Kidney (tissue), 22 donors: ENCODE results near the gene BNIP2. TPM values are rescaled to one million over a fixed set of nuclear protein-coding genes. Genes with fewer than 3 reads are reported as not detected.

Experiments used
- DNase-seq, 5 donors: peaks; one replicate each; pipeline ENCODE4 v3.0.0-alpha.2; 2013 to 2020
- FAIRE-seq: peaks from 2 replicates; lab custom pipeline; 2012; peaks lifted over from hg19 to GRCh38; lab: Jason Lieb, UNC
- H3K27ac ChIP-seq, 2 donors: one replicate each; pipeline ENCODE4 v1.7.0; 2013; ENCODE audit warnings: low read depth in 2 of 2, low read length in 2 of 2, inconsistent platforms in 1 of 2
- H3K27me3 ChIP-seq: one replicate; pipeline ENCODE4 v1.7.1; 2013; ENCODE audit warnings: low read length, inconsistent platforms; ENCODE audit not compliant: control insufficient read depth, insufficient read depth
- H3K36me3 ChIP-seq, 3 donors: one replicate each; pipeline versions ENCODE4 v1.7.0 to v1.7.1; 2013; ENCODE audit warnings: low read length in 3 of 3, control low read depth in 1 of 3, inconsistent platforms in 1 of 3; ENCODE audit not compliant: insufficient read depth in 3 of 3, control insufficient read depth in 2 of 3
- H3K4me1 ChIP-seq, 3 donors: one replicate each; pipeline versions ENCODE4 v1.7.0 to v1.7.1; 2013; ENCODE audit warnings: low read length in 3 of 3, inconsistent platforms in 1 of 3, low read depth in 1 of 3; ENCODE audit not compliant: control insufficient read depth in 2 of 3, insufficient read depth in 2 of 3
- H3K4me3 ChIP-seq, 3 donors: one replicate each; pipeline versions ENCODE4 v1.7.0 to v1.8.1; 2013; ENCODE audit warnings: low read length in 3 of 3, control low read depth in 1 of 3, inconsistent platforms in 1 of 3
- H3K9ac ChIP-seq, 3 donors: one replicate each; pipeline versions ENCODE4 v1.7.0 to v1.7.1; 2013; ENCODE audit warnings: low read length in 3 of 3, control low read depth in 1 of 3, inconsistent platforms in 1 of 3
- H3K9me3 ChIP-seq, 3 donors: one replicate each; pipeline versions ENCODE4 v1.7.0 to v1.7.1; 2013; ENCODE audit warnings: low read length in 3 of 3, control low read depth in 1 of 3, inconsistent platforms in 1 of 3; ENCODE audit not compliant: control insufficient read depth in 2 of 3, insufficient read depth in 1 of 3
- CTCF ChIP-seq: IDR thresholded peaks from 3 replicates; pipeline ENCODE4 v1.5.1; 2012; ENCODE audit warnings: mild to moderate bottlenecking, moderate library complexity, borderline replicate concordance; ENCODE audit not compliant: insufficient read depth; ENCODE audit errors: extremely low read depth
- intact Hi-C: fragments of 100-400 bp; cut with DNase I; formaldehyde crosslinking; loops from one replicate; pipeline ENCODE4 v1.11.1; 2022
- long read RNA-seq, 10 donors: library from polyadenylated mRNA in 1 of 10; unstranded in 1 of 10; transcript quantifications; one replicate each; pipeline ENCODE4 v2.0.0 and lab custom pipeline, GENCODE V29; 2021 to 2026
- polyA plus RNA-seq: library from polyadenylated mRNA; stranded (reverse); fragments of 350-450 nt; fragmentation: Illumina TruSeq; extraction: RNeasy Lipid Tissue Mini Kit (QIAGEN cat#74804); gene quantifications from one replicate; pipeline ENCODE4 v1.2.3, GENCODE V29; 2014; ENCODE audit warnings: low read depth, low replicate concordance; ENCODE audit not compliant: insufficient read depth
- total RNA-seq: library from RNA; stranded (reverse); fragmentation: NEBNext Ultra II Directional; extraction: Animal tissue kit (Norgen Biotek cat#: 25700); gene quantifications from one replicate; pipeline ENCODE4 v1.2.1, GENCODE V29; 2021
- donor health status: control.
- donor health status: control.
- donor health status: control.
- donor health status: control.
- donor health status: control.
- donor health status: DM: yes; HTN: yes; CAD: no.
- donor health status: Normal renal cell carcinoma (clear cell type).

Gene BNIP2
- total RNA-seq, result 73.8 TPM
- 18.2 TPM for polyA plus RNA-seq
- long read RNA-seq, donor 1, full-length matches to known transcripts, result 10 of 10 reads
- long read RNA-seq, donor 1, partial matches to known transcripts, result 0 of 10 reads
- long read RNA-seq, donor 1, other reads (novel, unspliced or antisense), result 0 of 10 reads
- long read RNA-seq, donor 2, full-length matches to known transcripts, result 7 of 7 reads
- long read RNA-seq, donor 2, partial matches to known transcripts, result 0 of 7 reads
- long read RNA-seq, donor 2, other reads (novel, unspliced or antisense), result 0 of 7 reads
- long read RNA-seq, donor 3, full-length matches to known transcripts, result 20 of 20 reads
- long read RNA-seq, donor 3, partial matches to known transcripts, result 0 of 20 reads
- long read RNA-seq, donor 3, other reads (novel, unspliced or antisense), result 0 of 20 reads
- long read RNA-seq, donor 4, full-length matches to known transcripts, result 13 of 22 reads
- long read RNA-seq, donor 4, partial matches to known transcripts, result 9 of 22 reads
- long read RNA-seq, donor 4, other reads (novel, unspliced or antisense), result 0 of 22 reads
- long read RNA-seq, donor 5, partial matches to known transcripts, result 0 of 2 reads
- long read RNA-seq, donor 5, other reads (novel, unspliced or antisense), result 0 of 2 reads
- long read RNA-seq, donor 6, full-length matches to known transcripts, result 6 of 6 reads
- long read RNA-seq, donor 6, partial matches to known transcripts, result 0 of 6 reads
- long read RNA-seq, donor 6, other reads (novel, unspliced or antisense), result 0 of 6 reads
- long read RNA-seq, donor 7, full-length matches to known transcripts, result 32 of 64 reads
- long read RNA-seq, donor 7, partial matches to known transcripts, result 4 of 64 reads
- long read RNA-seq, donor 7, other reads (novel, unspliced or antisense), result 28 of 64 reads
- long read RNA-seq, donor 8, full-length matches to known transcripts, result 10 of 10 reads
- long read RNA-seq, donor 8, partial matches to known transcripts, result 0 of 10 reads
- long read RNA-seq, donor 8, other reads (novel, unspliced or antisense), result 0 of 10 reads
- long read RNA-seq, donor 9, full-length matches to known transcripts, result 5 of 5 reads
- long read RNA-seq, donor 9, partial matches to known transcripts, result 0 of 5 reads
- long read RNA-seq, donor 9, other reads (novel, unspliced or antisense), result 0 of 5 reads
- long read RNA-seq, donor 10, full-length matches to known transcripts, result 13 of 1,867 reads
- long read RNA-seq, donor 10, partial matches to known transcripts, result 1,854 of 1,867 reads
- long read RNA-seq, donor 10, other reads (novel, unspliced or antisense), result 0 of 1,867 reads

- Histone ChIP-seq H3K9ac (peak within 1 kb of the TSS; percentile 91 to 96 (median 94)), H3K36me3 (no peaks in the 10 kb centered on the region), H3K9me3 (no peaks in the 10 kb centered on the region), H3K27ac (peak within 1 kb of the TSS; percentile 98 to 99), H3K4me3 (peak within 1 kb of the TSS; percentile 90 to 96 (median 95)), H3K27me3 (no peaks in the 10 kb centered on the region), H3K4me1 (peaks cover 0 to 8% (median 6%) of the 10 kb centered on the region in 3 donors)
- no peak for FAIRE-seq
- TF ChIP-seq CTCF, result no peak
- peak; percentile 99 to 100 (median 100) for DNase-seq
- intact Hi-C loops, result no loop called here
Observed at GRCh38 chr15:59688782-59689625, at the start of gene BNIP2. BNIP2 (minus strand) TSS chr15:59689320; CDS start chr15:59682457, 6,863 bp downstream.

GRCh38 chr15:59738676-59739075 lies 49.6 kb upstream of the BNIP2 start:
- intact Hi-C loops, result no loop called here
- Histone ChIP-seq H3K27me3 (no peaks in the 10 kb centered on the region), H3K36me3 (no peaks in the 10 kb centered on the region), H3K4me3 (no peak overlapping the region), H3K4me1 (no peaks in the 10 kb centered on the region), H3K9ac (no peak overlapping the region), H3K27ac (no peak overlapping the region), H3K9me3 (no peaks in the 10 kb centered on the region)
- FAIRE-seq (no peak), DNase-seq (no peak)
- TF ChIP-seq CTCF, result no peak

- FAIRE-seq, result no peak
- H3K4me1 ChIP-seq, result no peaks in the 10 kb centered on the region
- H3K9ac ChIP-seq, result no peak overlapping the region
- H3K27me3 ChIP-seq, result no peaks in the 10 kb centered on the region
- H3K4me3 ChIP-seq, result no peak overlapping the region
- H3K36me3 ChIP-seq, result no peaks in the 10 kb centered on the region
- TF ChIP-seq CTCF, result no peak
- no peaks in the 10 kb centered on the region for H3K9me3 ChIP-seq
- DNase-seq, result no peak
- intact Hi-C loops, result no loop called here
- H3K27ac ChIP-seq, result no peak overlapping the region
Observed at GRCh38 chr15:59736181-59736580, 47.1 kb upstream of the BNIP2 start.
